Measurements from ENCODE around the gene VCY1B. TPM values are rescaled to one million over a fixed set of nuclear protein-coding genes. Genes with fewer than 3 reads are reported as not detected.
"Not testable (repeated sequence)": the region's sequence is repeated elsewhere in the genome, so short reads cannot be mapped to it uniquely, and the experiment has no call there.

The VCY1B gene
- not detected for total RNA-seq
- polyA plus RNA-seq, result not detected
- long read RNA-seq, donor 1, result 0 reads
- long read RNA-seq, donor 2, result 0 reads
- long read RNA-seq, donor 3, result 0 reads
- long read RNA-seq, donor 4, result 0 reads
- long read RNA-seq, donor 5, result 0 reads
- long read RNA-seq, donor 6, result 0 reads
- long read RNA-seq, donor 7, result 0 reads
- long read RNA-seq, donor 8, result 0 reads
- long read RNA-seq, donor 9, result 0 reads
- long read RNA-seq, donor 10, result 0 reads

GRCh38 chrY:14055927-14056326, at the start of gene VCY1B:
TSS of gene VCY1B (plus strand) at chrY:14056227. CDS start at chrY:14056290, 63 bp downstream.
- H3K36me3 ChIP-seq (ENCODE audit: control insufficient read depth in 2 of 2, insufficient read depth in 2 of 2, low read length in 1 of 2); H3K27me3 ChIP-seq (ENCODE audit: control insufficient read depth in 2 of 2, insufficient read depth in 1 of 2, low read length in 1 of 2); DNase-seq (ENCODE audit: low read depth in 6 of 9, low spot score in 9 of 9); H3K4me1 ChIP-seq (ENCODE audit: control insufficient read depth in 2 of 2, insufficient read depth in 2 of 2, low read length in 2 of 2); H3K4me3 ChIP-seq (ENCODE audit: low read length in 2 of 2); H3K27ac ChIP-seq (ENCODE audit: low read depth in 1 of 2, low read length in 1 of 2); H3K9me3 ChIP-seq (ENCODE audit: control insufficient read depth in 2 of 2, insufficient read depth in 1 of 2, low read length in 1 of 2): not testable (repeated sequence)
- no CpG with 5 or more reads among the region's 19 CpGs for WGBS

GRCh38 chrY:14011916-14012315, 44.1 kb upstream of the VCY1B start:
- not testable (repeated sequence) for DNase-seq (ENCODE audit: low read depth in 6 of 9, low spot score in 9 of 9); H3K4me3 ChIP-seq (ENCODE audit: low read length in 2 of 2); H3K27ac ChIP-seq (ENCODE audit: low read depth in 1 of 2, low read length in 1 of 2); H3K27me3 ChIP-seq (ENCODE audit: control insufficient read depth in 2 of 2, insufficient read depth in 1 of 2, low read length in 1 of 2); H3K36me3 ChIP-seq (ENCODE audit: control insufficient read depth in 2 of 2, insufficient read depth in 2 of 2, low read length in 1 of 2); H3K9me3 ChIP-seq (ENCODE audit: control insufficient read depth in 2 of 2, insufficient read depth in 1 of 2, low read length in 1 of 2); H3K4me1 ChIP-seq (ENCODE audit: control insufficient read depth in 2 of 2, insufficient read depth in 2 of 2, low read length in 2 of 2)
- WGBS, result no CpG with 5 or more reads among the region's 2 CpGs

GRCh38 chrY:14030395-14030794, 25.6 kb upstream of the VCY1B start:
- H3K27ac ChIP-seq (ENCODE audit: low read depth in 1 of 2, low read length in 1 of 2); H3K4me3 ChIP-seq (ENCODE audit: low read length in 2 of 2); H3K4me1 ChIP-seq (ENCODE audit: control insufficient read depth in 2 of 2, insufficient read depth in 2 of 2, low read length in 2 of 2); H3K36me3 ChIP-seq (ENCODE audit: control insufficient read depth in 2 of 2, insufficient read depth in 2 of 2, low read length in 1 of 2); DNase-seq (ENCODE audit: low read depth in 6 of 9, low spot score in 9 of 9); H3K27me3 ChIP-seq (ENCODE audit: control insufficient read depth in 2 of 2, insufficient read depth in 1 of 2, low read length in 1 of 2); H3K9me3 ChIP-seq (ENCODE audit: control insufficient read depth in 2 of 2, insufficient read depth in 1 of 2, low read length in 1 of 2): not testable (repeated sequence)
- no CpG with 5 or more reads among the region's 2 CpGs for WGBS

GRCh38 chrY:14085877-14086276, 29.9 kb downstream of the VCY1B start:
- H3K36me3 ChIP-seq (ENCODE audit: control insufficient read depth in 2 of 2, insufficient read depth in 2 of 2, low read length in 1 of 2), result no peaks in the 10 kb centered on the region
- H3K27me3 ChIP-seq (ENCODE audit: control insufficient read depth in 2 of 2, insufficient read depth in 1 of 2, low read length in 1 of 2), result no peaks in the 10 kb centered on the region
- no peak for DNase-seq (ENCODE audit: low read depth in 6 of 9, low spot score in 9 of 9)
- no peaks in the 10 kb centered on the region for H3K9me3 ChIP-seq (ENCODE audit: control insufficient read depth in 2 of 2, insufficient read depth in 1 of 2, low read length in 1 of 2)
- no peak overlapping the region for H3K27ac ChIP-seq (ENCODE audit: low read depth in 1 of 2, low read length in 1 of 2)
- no peaks in the 10 kb centered on the region for H3K4me1 ChIP-seq (ENCODE audit: control insufficient read depth in 2 of 2, insufficient read depth in 2 of 2, low read length in 2 of 2)
- H3K4me3 ChIP-seq (ENCODE audit: low read length in 2 of 2), result no peak overlapping the region
- WGBS, result 88% methylated on average over 1 of the region's 1 CpG

Other genes starting within 250 kb of the VCY1B start
- gene VCY, start 69.8 kb upstream of the VCY1B start, total RNA-seq, result not detected
- not detected for gene VCY, start 69.8 kb upstream of the VCY1B start, polyA plus RNA-seq